Measurements from ENCODE around the gene RBM4. TPM values are rescaled to one million over a fixed set of nuclear protein-coding genes. Genes with fewer than 3 reads are reported as not detected.

Gene RBM4
- total and polyA plus RNA-seq, 2 of the 13 experiments (the other 11 are each of a cell fraction or from before 2014, with no cell fraction given): 126 to 136 TPM

DNA sequence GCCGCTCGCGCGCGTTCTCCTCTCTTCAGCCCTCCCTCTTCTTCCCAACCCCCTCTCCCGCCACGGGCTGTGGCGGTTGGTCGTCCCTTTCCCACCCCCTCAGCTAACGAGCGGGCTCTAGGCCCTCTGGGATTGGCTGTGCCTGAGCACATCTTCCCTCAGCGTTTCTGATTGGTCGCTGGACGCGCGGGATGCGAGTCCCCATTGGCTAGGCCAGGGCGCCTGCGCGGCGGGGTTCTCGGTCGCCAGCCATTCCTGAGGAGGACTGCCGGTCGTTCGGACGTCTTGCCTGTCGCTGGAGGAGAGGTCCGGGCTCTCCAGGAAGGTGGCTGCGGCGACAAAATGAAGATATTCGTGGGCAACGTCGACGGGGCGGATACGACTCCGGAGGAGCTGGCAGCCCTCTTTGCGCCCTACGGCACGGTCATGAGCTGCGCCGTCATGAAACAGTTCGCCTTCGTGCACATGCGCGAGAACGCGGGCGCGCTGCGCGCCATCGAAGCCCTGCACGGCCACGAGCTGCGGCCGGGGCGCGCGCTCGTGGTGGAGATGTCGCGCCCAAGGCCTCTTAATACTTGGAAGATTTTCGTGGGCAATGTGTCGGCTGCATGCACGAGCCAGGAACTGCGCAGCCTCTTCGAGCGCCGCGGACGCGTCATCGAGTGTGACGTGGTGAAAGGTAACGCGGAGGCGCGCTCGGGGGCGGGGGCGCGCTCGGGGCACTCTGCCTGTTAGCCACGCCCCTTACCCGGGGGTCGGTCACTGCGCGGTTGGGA lies 21.9 kb upstream of the RBM4 start, which contains the start of gene RBM14 (continued):
- TF ChIP-seq, protein P1, sequence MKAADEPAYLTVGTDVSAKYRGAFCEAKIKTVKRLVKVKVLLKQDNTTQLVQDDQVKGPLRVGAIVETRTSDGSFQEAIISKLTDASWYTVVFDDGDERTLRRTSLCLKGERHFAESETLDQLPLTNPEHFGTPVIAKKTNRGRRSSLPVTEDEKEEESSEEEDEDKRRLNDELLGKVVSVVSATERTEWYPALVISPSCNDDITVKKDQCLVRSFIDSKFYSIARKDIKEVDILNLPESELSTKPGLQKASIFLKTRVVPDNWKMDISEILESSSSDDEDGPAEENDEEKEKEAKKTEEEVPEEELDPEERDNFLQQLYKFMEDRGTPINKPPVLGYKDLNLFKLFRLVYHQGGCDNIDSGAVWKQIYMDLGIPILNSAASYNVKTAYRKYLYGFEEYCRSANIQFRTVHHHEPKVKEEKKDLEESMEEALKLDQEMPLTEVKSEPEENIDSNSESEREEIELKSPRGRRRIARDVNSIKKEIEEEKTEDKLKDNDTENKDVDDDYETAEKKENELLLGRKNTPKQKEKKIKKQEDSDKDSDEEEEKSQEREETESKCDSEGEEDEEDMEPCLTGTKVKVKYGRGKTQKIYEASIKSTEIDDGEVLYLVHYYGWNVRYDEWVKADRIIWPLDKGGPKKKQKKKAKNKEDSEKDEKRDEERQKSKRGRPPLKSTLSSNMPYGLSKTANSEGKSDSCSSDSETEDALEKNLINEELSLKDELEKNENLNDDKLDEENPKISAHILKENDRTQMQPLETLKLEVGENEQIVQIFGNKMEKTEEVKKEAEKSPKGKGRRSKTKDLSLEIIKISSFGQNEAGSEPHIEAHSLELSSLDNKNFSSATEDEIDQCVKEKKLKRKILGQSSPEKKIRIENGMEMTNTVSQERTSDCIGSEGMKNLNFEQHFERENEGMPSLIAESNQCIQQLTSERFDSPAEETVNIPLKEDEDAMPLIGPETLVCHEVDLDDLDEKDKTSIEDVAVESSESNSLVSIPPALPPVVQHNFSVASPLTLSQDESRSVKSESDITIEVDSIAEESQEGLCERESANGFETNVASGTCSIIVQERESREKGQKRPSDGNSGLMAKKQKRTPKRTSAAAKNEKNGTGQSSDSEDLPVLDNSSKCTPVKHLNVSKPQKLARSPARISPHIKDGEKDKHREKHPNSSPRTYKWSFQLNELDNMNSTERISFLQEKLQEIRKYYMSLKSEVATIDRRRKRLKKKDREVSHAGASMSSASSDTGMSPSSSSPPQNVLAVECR (CRISPR knock-in tag; IDR thresholded peaks at IDR 0.05; ENCODE audit: borderline replicate concordance): peak; percentile 96
- TF ChIP-seq, protein P2, sequence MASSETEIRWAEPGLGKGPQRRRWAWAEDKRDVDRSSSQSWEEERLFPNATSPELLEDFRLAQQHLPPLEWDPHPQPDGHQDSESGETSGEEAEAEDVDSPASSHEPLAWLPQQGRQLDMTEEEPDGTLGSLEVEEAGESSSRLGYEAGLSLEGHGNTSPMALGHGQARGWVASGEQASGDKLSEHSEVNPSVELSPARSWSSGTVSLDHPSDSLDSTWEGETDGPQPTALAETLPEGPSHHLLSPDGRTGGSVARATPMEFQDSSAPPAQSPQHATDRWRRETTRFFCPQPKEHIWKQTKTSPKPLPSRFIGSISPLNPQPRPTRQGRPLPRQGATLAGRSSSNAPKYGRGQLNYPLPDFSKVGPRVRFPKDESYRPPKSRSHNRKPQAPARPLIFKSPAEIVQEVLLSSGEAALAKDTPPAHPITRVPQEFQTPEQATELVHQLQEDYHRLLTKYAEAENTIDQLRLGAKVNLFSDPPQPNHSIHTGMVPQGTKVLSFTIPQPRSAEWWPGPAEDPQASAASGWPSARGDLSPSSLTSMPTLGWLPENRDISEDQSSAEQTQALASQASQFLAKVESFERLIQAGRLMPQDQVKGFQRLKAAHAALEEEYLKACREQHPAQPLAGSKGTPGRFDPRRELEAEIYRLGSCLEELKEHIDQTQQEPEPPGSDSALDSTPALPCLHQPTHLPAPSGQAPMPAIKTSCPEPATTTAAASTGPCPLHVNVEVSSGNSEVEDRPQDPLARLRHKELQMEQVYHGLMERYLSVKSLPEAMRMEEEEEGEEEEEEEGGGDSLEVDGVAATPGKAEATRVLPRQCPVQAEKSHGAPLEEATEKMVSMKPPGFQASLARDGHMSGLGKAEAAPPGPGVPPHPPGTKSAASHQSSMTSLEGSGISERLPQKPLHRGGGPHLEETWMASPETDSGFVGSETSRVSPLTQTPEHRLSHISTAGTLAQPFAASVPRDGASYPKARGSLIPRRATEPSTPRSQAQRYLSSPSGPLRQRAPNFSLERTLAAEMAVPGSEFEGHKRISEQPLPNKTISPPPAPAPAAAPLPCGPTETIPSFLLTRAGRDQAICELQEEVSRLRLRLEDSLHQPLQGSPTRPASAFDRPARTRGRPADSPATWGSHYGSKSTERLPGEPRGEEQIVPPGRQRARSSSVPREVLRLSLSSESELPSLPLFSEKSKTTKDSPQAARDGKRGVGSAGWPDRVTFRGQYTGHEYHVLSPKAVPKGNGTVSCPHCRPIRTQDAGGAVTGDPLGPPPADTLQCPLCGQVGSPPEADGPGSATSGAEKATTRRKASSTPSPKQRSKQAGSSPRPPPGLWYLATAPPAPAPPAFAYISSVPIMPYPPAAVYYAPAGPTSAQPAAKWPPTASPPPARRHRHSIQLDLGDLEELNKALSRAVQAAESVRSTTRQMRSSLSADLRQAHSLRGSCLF (CRISPR knock-in tag; IDR thresholded peaks at IDR 0.05; ENCODE audit: borderline replicate concordance): no peak; the same call in 1 of the 2 replicates
- peak; percentile 10; the same call in 1 of the 2 replicates for TF ChIP-seq GATAD2A (CRISPR knock-in tag; IDR thresholded peaks at IDR 0.05)
- TF ChIP-seq PHF21A (CRISPR knock-in tag; IDR thresholded peaks at IDR 0.05): peak; percentile 55; the same call in 1 of the 2 replicates
- TF ChIP-seq BRD4 (CRISPR knock-in tag; IDR thresholded peaks at IDR 0.05): peak; percentile 67
- TF ChIP-seq, protein P3, sequence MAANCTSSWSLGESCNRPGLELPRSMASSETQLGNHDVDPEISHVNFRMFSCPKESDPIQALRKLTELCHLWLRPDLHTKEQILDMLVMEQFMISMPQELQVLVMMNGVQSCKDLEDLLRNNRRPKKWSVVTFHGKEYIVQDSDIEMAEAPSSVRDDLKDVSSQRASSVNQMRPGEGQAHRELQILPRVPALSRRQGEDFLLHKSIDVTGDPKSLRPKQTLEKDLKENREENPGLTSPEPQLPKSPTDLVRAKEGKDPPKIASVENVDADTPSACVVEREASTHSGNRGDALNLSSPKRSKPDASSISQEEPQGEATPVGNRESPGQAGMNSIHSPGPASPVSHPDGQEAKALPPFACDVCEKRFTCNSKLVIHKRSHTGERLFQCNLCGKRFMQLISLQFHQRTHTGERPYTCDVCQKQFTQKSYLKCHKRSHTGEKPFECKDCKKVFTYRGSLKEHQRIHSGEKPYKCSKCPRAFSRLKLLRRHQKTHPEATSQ (CRISPR knock-in tag; IDR thresholded peaks at IDR 0.05; ENCODE audit: borderline replicate concordance): no peak; the same call in 1 of the 2 replicates
- peak; percentile 69 for TF ChIP-seq HOXA3 (CRISPR knock-in tag; IDR thresholded peaks at IDR 0.05)
- no peak for TF ChIP-seq CEBPB (IDR thresholded peaks at IDR 0.05; ENCODE audit: borderline replicate concordance, low read depth, low read length)
- 0 out of 2 replicates have a peak, but pooled peaks have one; percentile 9 for TF ChIP-seq ZNF296 (CRISPR knock-in tag; conservative IDR thresholded peaks at IDR 0.05)
- peak; percentile 99 for TF ChIP-seq POLR2G (IDR thresholded peaks at IDR 0.05; ENCODE audit: low read depth, low read length)
- TF ChIP-seq SUZ12 (IDR thresholded peaks at IDR 0.05; ENCODE audit: low read depth, low read length): no peak
- TF ChIP-seq, protein P4, sequence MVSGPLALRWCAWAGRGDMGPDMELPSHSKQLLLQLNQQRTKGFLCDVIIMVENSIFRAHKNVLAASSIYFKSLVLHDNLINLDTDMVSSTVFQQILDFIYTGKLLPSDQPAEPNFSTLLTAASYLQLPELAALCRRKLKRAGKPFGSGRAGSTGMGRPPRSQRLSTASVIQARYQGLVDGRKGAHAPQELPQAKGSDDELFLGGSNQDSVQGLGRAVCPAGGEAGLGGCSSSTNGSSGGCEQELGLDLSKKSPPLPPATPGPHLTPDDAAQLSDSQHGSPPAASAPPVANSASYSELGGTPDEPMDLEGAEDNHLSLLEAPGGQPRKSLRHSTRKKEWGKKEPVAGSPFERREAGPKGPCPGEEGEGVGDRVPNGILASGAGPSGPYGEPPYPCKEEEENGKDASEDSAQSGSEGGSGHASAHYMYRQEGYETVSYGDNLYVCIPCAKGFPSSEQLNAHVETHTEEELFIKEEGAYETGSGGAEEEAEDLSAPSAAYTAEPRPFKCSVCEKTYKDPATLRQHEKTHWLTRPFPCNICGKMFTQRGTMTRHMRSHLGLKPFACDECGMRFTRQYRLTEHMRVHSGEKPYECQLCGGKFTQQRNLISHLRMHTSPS (CRISPR knock-in tag; IDR thresholded peaks at IDR 0.05; ENCODE audit: low read depth): 0 out of 2 replicates have a peak, but pooled peaks have one; percentile 8
- TF ChIP-seq MZF1 (CRISPR knock-in tag; IDR thresholded peaks at IDR 0.05; ENCODE audit: borderline replicate concordance): 0 out of 2 replicates have a peak, but pooled peaks have one; percentile 26
- peak; percentile 23; the same call in 1 of the 2 replicates for TF ChIP-seq ETV5 (CRISPR knock-in tag; IDR thresholded peaks at IDR 0.05; ENCODE audit: borderline replicate concordance)
- TF ChIP-seq GABPA (IDR thresholded peaks at IDR 0.05; ENCODE audit: low read depth, low read length): no peak
- TF ChIP-seq GABPA (CRISPR knock-in tag; IDR thresholded peaks at IDR 0.05; ENCODE audit: low read depth): 0 out of 2 replicates have a peak, but pooled peaks have one; percentile 37

Data from HepG2 (cell line).